RKO (cell line): ENCODE data around the gene FER.

Experiments
- DNase-seq: peaks from one replicate; pipeline ENCODE4 v3.0.0-alpha.2; 2016; ENCODE audit warnings: low spot score

Gene FER

DNA sequence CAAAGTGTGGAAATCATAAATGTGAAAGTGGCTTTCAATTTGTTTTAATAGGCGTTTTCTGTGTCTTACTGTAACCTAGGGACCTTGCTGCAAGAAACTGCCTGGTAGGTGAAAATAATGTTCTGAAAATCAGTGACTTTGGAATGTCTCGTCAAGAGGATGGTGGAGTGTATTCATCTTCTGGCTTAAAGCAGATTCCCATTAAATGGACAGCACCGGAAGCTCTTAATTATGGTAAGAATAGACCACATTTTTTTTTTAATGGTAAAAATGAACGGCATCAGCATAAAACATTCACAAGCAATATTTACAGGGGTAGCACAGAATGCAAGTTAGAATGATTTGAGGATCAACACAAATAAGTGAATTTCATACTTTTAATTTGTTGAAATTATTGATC, 433.0 kb downstream of the FER start:
- no peak for DNase-seq

DNA sequence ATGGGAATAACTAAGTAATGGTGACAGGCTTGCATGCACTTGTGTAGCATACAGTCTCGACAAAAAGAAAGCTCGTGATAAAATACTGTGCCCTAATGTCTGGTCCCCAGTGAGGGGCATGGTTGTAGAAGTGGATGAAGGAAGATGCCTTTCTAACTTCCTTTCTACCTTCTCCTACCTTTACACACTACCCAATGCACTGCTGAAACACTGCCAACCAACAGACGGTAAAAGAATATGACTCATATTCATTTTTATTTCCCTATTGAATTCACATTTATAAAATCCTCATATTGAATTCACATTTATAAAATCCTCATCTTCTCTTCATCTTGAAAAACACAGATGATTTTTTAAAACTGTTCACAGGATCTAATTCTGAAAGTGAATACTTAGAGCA, 439.1 kb downstream of the FER start:
- no peak for DNase-seq

DNA sequence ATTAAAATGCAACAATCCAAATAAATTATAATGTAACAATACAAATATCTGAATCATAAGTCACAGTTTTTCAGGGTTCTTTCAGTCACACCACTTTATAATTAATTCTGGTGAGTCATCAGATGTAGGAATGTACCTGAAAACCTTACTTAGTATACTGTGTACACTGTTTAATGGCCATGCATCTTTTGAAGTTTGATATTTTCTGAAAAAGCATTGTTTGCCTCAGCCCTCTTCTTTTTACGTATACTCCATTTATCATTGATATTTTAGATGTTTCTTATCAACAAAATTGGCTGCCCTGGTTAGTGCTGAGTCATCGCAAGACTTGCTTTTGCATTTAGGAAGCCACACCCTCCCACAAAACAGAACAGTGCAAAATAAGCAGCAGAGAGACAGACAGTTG, 443.5 kb downstream of the FER start:
- DNase-seq, result no peak

DNA sequence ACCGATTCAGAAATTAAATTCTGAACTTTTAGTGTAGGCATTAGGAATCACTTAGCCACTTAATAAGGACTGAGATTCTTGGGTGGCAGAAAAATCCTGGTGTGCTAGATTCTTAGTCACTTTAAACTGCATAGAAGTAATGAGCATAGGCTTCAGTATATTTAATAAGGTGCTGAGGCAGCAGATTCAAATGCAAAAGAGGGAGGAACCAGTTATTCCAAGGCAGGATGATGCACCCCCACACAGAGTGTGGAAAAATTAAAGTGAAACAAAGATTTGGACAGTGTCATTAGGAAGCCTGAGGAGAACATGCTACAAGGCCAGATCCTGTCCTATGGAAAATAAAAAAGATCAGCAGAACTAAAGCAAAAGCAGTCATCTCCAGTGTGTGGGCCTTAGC, 444.3 kb downstream of the FER start:
- DNase-seq, result no peak

DNA sequence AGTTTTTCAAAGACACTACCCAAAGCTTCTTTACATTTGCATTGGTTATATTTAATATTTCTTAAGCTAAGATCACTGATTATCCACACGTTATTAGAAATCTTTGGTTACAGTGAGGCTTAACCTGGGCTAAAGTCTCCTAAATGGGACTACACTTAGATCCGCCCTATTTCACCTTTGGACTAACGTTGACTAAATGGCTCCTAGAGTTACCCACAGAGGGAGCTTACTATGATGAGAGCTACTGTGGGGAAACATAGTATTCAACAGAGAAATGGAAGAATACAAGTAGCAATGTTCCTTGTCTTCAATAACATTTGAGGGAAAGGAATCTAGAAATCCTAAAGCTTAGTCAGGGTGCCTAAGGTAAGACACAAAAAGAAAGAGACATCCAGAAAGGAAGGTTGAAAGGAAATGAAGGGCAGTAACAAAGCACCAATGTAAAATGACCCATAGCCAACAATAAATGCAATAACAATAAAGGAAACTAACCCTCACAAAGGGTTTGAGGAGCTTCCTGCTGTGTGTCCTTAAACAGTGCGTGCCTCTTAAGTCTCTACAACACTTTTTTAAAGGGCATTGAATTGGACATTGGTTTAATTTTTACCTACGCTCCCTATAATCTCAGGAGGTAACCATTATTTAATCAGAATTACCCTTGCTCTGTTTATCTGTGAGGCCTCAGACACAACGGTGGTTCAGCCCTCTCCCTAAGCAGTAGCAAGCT, 445.0 kb downstream of the FER start:
- DNase-seq, result no peak

DNA sequence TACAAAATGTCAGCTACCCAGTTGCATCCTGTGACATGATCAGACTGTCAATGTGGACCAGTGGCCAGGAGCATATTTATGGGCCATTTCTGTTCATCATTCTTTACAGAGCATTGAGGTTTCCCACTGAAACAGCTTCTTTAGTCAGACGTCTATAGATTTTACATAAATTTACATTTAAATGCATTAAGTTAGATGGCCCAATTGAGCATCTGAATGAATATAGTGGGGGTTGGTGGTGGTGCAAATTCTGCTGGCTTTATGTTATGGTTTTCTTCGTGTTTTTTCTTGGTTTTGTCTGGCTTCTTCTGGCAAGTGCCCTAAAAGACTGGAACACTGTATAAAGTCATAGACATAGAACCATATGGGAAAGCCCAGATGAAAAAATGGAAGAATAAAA, 448.0 kb downstream of the FER start:
- DNase-seq, result no peak

DNA sequence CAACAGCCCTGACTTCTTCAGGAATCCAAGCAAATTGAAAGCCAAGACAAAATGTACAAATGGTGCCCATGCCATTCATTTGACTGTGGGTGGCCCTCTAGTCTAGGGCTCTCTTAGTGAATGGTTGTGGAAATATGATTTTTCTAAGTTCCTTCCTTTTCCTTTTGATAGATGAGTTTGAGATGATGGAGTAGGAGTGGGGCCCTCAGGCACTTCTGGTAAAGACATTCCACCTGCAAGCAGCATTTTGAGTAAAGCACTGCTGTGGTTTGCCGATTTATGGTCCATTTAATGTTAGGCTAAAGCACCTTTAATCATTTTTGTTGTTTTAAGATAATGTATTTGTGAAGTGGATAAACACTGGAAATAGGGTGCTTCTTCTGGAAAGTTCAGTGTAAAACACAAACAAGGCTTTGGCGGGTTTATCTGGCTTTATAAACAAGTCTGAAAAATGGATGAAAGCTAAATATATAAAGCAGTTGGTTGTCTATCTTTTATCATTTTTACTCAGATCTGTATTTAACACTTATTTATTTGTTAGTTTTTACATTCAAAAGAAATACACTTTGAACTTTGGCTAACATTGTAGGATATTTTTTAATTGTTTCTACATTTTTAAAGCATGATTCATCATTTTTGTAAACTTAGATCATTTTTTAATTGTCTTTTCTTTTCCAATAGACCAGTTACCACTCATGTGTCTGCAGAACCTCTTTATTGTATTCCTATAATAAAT, 448.6 kb downstream of the FER start:
- DNase-seq, result no peak

DNA sequence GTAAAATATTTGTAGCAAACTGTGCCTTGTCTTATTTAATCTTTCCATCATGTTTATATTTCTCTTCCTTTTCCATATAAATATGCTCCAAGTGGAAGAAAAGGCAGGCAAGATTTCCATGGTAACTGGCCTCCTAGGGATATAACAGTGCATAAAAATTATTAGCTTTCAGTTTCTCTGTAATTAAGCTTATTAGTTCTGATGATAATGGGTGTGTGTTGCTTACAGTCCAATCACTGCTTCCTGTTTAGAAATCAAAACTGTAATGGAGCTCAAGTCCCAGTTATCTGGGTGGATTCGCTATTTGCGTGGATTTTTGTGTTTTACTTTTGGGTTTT, 449.1 kb downstream of the FER start:
- DNase-seq, result no peak

DNA sequence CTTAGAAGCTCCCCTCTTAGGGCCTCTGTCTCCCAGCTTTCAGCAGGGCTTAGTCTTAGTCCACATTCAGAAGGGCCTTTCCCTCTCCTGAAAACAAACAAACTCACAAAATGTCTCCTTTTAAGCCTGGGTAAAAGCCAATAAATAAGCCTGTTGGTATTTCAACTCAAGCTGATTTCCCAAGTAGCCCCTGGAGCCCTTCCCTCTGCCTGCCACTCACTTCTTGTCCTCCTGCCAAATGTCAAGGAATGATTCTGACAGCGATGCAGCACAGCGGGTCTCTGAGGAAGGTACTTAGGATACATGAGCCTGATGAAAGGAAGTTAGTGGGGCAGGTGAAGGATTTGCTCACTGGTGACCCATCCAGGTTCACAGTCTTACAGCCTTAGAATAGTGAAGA, 451.6 kb downstream of the FER start:
- DNase-seq, result no peak

DNA sequence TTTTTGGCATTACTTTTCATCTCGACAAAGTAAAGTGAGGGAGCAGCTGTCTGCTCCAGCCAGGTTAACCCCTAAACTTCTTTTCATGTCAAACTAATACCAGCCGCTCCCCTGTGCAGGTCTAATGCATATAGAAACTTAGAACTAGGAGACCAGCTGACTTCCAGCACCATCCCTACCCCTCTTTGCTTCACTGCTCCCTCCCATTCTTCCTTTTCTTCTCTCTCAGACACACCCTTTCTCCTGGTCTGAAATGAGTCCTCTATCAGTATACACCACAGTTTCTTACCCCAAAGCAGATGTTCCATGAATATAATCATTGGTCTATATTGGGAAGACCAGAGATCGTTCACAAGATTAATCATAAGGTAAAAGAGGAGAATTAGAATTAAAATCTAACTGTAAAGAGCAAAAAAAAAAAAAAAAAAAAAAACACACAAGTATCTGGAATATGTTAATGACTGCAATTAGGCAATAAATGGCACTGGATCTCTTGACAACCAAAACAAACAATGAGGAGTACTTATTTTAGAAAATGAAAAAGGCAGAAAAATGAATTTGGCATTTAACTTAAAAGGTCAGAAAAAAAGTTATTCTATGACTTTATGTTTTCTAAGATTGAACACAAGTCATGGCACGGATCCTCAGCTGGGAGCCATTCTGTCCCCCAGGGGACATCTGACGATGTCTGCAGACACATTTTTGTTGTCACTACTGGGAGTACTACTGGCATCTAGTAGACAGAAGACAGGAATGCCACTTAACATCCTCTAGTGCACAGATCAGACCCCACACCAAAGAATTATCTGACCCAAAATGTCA, 452.3 kb downstream of the FER start:
- no peak for DNase-seq

DNA sequence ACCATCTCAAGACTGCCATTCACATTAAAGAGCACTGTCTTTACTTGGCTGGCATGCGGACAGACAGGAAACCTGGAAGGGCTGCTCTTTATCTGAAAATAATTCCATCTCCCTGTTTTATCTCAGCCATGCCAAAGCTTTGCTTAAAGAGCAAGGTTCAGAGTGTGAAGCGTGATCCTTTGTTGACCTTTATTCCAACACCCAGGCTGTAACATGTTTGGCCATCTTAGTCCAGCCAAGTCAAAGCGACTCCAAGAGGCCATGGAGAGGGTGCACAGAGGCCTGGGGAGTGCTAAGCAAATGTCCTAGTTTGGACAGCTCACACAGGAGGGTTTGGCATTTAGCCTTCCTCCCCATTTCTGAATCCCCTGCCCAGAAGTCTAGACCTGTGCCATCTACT, 467.3 kb downstream of the FER start:
- DNase-seq, result no peak

DNA sequence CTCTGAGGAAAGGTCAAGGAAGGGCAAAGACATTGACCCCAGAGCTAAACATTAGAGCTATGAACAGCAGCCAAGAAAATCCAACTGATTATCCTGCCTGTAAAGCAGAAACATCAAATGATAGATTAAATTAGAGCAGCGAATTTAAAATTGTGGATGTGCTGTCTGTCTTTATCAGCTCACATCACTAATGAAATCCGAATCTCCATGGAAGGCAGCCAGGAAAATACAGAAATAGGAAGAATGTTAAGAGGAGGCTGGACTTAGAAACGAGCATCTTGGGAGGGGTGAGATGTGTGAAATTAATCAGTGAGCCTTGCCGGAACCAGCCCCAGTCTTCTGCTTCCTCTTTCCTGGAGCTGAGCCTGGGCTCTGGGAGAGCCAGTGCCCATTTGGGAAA, 471.1 kb downstream of the FER start:
- no peak for DNase-seq

DNA sequence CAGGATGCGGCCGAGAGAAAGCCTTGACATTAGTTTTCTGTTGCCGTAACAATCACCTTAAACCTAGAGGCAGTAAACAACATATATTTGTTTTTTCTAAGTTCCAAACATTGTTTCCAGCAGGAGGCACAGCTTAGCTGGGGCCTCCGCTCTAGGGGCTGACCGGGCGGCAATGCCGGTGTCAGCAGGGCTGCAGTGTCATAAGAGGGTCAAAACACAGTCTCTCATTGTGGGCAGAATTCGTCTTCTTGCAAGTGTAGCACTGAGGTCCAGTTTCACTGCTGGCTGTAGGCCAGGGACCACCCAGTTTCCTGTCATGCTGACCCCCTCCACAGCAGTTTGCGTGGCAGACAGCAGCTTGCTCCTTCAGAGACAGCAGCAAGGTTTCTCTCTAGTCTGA, 475.8 kb downstream of the FER start:
- no peak for DNase-seq

DNA sequence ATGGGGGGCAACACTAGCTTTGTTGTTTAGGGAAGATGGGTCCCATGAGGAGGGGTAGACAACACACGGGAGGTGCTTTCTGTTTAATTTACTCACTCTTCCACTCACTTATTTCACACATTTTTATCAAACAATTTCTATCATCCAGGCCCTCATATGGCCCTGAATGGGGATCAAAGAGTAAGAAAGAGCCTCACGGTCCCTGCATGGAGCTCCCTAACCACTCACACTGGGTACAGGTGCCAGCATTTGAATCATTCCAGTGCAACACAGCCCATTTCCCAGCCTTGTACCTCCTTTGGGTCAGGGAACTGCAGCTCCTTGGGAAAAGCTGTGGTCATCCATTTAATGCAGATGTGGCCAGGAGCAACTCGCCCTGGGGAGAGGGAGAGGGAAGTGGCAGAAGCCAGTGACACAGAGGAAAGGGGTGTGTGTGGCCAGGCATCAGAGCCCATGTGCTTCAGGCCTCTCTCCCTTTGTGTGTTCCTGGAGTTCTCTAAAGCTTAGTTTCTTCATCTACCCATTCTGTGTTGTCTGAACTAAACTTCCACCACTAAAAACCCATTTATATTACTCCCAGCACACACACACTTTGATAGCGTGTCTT, 476.7 kb downstream of the FER start:
- no peak for DNase-seq

DNA sequence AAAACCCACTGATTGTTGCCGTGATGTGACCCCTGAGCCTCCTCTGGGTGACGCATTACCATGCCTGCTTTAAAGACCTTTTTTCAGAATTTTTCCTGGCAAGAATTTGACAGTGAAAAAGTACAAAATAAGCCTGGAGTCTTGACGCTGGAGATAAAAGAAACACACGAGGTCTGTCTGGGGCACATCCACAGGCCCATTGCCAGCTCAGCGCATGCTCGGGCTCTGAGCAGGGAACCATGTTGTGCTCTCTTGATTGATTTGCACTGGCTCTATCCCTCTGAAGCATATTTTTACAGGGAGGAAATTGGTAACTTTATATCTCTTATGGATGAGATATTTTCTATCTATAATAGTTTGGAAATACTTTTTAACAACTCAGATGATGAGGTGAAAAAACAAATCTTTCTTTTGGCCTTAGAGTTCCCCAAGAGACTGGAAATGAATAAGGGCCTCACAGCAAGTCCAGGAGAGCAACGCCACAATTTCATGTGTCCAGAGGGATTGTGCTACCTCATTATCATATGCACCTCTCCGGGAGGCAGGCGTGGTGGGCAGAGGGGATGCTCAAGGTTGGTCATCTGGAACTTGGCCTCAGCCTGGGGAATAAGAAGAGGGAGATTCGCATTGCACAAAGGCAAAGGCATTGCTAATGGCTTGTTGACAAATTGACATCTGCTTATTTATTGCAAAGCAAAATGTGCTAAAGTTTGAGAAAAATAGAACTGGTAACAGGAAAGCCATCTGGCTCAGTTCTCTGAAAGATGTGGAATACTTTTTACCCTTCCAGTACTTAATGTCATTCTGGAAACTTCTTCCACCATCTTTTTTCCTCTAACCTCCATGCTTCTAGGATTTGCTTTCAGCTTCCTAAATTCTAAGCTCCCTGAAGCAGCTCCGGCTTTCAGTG, 478.3 kb downstream of the FER start:
- DNase-seq, result no peak

DNA sequence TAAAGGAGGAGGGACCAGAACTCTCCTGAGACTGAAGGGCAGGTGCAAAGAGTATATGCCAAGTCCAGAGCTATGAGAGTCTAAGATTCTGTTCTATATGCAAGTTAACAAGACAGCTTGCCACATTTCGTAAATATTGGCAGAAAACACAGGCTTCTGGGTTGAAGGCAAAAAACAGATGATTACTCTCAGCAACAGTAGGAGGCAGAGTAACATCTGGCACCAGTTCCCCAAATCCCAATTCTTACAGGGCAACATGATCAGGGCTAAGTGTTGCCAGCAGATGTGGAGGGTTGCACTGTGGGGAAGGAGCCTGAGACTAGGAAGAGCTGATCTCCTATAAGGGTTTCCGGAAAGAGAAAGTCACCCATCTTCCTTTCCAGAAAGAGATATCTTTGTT, 482.7 kb downstream of the FER start:
- DNase-seq, result no peak

DNA sequence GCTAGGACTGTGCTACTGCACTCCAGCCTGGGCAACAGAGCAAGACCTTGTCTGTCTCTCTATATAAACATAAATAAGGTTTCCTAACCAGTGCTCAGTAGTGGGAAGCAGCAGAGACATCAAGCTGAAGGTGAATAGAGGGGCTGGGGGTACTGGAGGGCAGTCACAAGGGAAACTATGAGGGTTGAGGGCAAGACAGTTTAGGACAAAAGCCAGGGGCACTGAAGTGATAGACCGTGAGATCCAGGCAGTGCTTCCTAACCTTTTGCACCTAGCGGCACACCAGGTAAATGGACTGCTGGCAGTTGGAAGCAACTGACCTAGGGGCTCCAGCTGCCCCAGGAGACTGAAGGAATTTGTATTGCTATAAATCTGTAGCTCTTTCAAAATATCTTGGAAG, 483.6 kb downstream of the FER start:
- DNase-seq, result no peak

DNA sequence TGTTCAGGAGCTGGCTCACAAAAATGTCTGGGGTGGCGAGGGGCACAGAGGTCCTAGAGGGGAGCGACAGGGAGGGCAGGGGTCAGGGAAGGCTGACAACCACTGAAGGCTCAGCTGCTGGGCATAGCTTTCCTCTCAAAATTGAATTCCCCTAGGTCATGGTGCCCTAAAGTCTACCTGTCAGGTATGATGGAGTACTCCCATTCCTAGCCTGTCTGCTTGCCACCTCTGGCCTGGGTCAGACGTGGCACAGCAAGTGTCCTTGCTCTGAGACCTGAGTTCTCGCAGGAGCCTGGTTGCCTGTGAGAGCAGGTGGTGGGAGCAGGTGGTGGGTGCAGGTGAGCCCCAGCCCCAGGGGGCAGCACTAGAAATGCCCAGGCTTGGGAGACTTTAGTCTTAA, 486.7 kb downstream of the FER start:
- DNase-seq, result no peak

DNA sequence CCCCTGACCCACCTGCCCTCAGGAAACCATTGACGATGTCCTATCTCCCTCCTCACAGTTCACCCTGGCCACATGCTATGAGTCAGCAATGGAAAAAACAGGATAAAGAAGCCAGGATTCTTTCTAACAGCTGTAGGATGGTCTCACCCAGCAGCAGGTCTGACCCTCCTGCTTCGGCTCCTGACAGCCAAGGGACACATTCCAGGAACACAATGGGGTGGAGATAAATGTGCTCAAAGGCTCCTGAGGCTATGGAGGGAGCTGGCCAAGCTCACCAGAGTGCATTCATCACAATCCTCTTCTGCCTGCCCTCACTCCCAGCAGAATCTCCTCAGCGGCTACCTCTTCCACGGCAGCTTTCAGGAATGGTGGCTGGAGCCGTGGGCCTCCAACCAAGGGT, 491.8 kb downstream of the FER start:
- no peak for DNase-seq

DNA sequence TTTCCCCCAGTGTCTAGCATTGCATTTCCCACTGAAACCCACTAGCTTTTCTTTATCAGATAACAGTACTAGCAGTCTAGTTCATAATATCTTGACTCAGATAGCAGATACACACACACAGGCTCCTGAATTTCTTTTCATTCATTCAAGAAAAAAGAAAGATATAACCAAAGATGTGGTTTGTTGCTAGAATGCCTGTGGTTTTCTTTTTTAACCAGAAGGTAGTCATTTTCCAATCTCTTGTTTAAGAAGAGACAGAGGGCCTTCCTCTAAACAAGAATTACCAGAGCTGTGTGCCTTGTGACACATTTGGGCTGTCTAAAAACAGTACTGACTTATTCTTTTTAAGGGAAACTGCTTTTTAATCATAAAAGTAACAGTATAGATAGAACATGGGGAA, 494.8 kb downstream of the FER start:
- DNase-seq, result no peak

DNA sequence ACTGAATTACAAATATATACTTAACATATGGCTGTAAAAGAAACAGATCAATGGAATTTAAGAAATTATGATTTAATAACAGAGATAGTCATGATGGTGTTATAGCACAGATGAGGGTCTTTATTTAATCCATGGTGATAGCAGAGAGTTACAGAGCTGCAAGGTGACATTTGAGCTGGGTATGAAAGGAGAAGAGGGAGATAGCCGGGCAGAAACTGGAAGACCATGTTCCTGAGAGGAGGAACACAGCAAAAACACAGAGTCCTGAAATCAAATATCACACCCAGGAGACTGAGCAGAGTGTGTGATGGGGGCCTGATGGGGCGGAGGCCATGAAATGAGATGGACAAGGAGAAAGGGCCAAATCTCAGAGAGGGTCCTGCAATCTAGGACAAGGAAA, 498.7 kb downstream of the FER start:
- no peak for DNase-seq
